Thoracic aorta (tissue), 2 donors: Measurements from ENCODE around the gene QRICH2. TPM values are rescaled to one million over a fixed set of nuclear protein-coding genes. Genes with fewer than 3 reads are reported as not detected.

Experiments used
- ATAC-seq: fragments of 150-250 bp; one replicate; pipeline ENCODE4 v1.8.0; 2017; ENCODE audit warnings: low read depth; ENCODE audit not compliant: insufficient number of reproducible peaks, low FRiP score
- DNase-seq: peaks from one replicate; pipeline ENCODE4 v3.0.0-alpha.2; 2020; ENCODE audit warnings: low spot score
- H3K27ac ChIP-seq, 2 donors: fragments of 200-600 bp; sonication (generic); 1 replicate in 1 of 2; 2 replicates in 1 of 2; pipeline ENCODE4 v1.5.1; 2016; ENCODE audit warnings: mild to moderate bottlenecking in 2 of 2, moderate library complexity in 2 of 2
- H3K27me3 ChIP-seq: fragments of 200-600 bp; sonication (generic); replicated peaks from 2 replicates; pipeline ENCODE4 v1.6.0; 2016; ENCODE audit warnings: mild to moderate bottlenecking; ENCODE audit not compliant: insufficient read depth
- H3K36me3 ChIP-seq: fragments of 200-600 bp; sonication (generic); one replicate; pipeline ENCODE4 v1.5.1; 2016
- H3K4me1 ChIP-seq, 2 donors: fragments of 200-600 bp; sonication (generic); 1 replicate in 1 of 2; 2 replicates in 1 of 2; pipeline versions ENCODE4 v1.5.1 to v1.6.0; 2016; ENCODE audit warnings: low read depth in 2 of 2, mild to moderate bottlenecking in 1 of 2; ENCODE audit not compliant: control insufficient read depth in 1 of 2
- H3K4me3 ChIP-seq: fragments of 200-600 bp; sonication (generic); 2 replicates; pipeline ENCODE4 v1.5.1; 2016; ENCODE audit warnings: mild to moderate bottlenecking
- H3K9me3 ChIP-seq: fragments of 200-600 bp; sonication (generic); 2 replicates; pipeline ENCODE4 v1.5.1; 2016
- total RNA-seq, 2 donors: library from RNA; depleted of rRNA; stranded (reverse); fragments of >200 nt; gene quantifications; one replicate each; pipeline versions ENCODE4 v1.1.0 to v1.2.3, GENCODE V29; 2016
- TF ChIP-seq, protein P1 (sequence below): fragments of 200-600 bp; sonication (generic); IDR thresholded peaks from one replicate; pipeline ENCODE4 v1.5.1; 2019; ENCODE audit warnings: antibody characterized with exemption

QRICH2 gene
- total RNA-seq, 2 donors from 2014 or later, result 6.1 to 6.9 TPM

GRCh38 chr17:76267051-76267576, 41.0 kb downstream of the QRICH2 start:
- H3K27ac ChIP-seq, result peak overlapping the region in 1 of 2 donors; percentile 91
- ATAC-seq (no peak), DNase-seq (no peak)
- H3K4me3 ChIP-seq, result peak overlapping the region; percentile 97
- H3K4me1 ChIP-seq, result peaks cover 38 to 56% of the 10 kb centered on the region in 2 donors
- TF ChIP-seq, protein P1, sequence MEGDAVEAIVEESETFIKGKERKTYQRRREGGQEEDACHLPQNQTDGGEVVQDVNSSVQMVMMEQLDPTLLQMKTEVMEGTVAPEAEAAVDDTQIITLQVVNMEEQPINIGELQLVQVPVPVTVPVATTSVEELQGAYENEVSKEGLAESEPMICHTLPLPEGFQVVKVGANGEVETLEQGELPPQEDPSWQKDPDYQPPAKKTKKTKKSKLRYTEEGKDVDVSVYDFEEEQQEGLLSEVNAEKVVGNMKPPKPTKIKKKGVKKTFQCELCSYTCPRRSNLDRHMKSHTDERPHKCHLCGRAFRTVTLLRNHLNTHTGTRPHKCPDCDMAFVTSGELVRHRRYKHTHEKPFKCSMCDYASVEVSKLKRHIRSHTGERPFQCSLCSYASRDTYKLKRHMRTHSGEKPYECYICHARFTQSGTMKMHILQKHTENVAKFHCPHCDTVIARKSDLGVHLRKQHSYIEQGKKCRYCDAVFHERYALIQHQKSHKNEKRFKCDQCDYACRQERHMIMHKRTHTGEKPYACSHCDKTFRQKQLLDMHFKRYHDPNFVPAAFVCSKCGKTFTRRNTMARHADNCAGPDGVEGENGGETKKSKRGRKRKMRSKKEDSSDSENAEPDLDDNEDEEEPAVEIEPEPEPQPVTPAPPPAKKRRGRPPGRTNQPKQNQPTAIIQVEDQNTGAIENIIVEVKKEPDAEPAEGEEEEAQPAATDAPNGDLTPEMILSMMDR, result no peak
- no peaks in the 10 kb centered on the region for H3K27me3 ChIP-seq
- no peaks in the 10 kb centered on the region for H3K9me3 ChIP-seq
- peaks cover 4% of the 10 kb centered on the region for H3K36me3 ChIP-seq

GRCh38 chr17:76266244-76266938, 41.7 kb downstream of the QRICH2 start:
- no peak for DNase-seq
- Histone ChIP-seq H3K9me3 (no peaks in the 10 kb centered on the region), H3K4me1 (peaks cover 30 to 49% of the 10 kb centered on the region in 2 donors), H3K36me3 (peaks cover 4% of the 10 kb centered on the region), H3K4me3 (peak overlapping the region; percentile 97), H3K27me3 (no peaks in the 10 kb centered on the region), H3K27ac (peak overlapping the region; percentile 89 to 91)
- TF ChIP-seq, protein P1, result no peak
- ATAC-seq, result no peak

DNA sequence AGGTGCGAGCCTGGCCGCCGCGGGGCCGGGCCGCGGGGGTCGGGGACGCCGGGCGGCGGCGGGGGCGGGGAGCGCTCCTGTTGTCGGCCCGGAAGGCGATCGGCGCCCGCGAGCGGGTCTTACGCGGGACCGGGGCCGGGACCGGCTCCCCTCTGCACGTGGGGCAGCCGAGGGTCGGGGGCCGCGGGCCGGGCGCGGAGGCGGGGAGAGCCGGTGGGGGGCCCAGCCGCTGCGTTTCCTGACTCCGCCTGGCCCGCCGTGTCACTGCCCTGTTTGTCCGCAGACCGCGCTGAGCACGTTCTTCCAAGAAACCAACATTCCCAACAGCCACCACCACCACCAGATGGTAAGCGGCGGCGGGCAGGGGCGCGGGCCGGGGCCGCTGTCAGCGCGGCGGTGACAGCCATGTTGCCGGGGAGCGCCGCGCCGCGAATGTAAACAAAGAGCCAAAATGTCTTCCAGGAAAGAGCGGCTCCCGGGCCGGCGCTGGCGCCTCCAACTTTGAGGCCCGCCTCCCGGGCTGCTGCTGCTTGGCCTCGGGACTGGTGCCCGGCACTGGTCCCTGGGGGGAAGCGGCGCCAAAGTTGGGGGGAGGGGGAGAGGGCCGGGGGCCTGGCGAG, 42.3 kb downstream of the QRICH2 start:
- no peaks in the 10 kb centered on the region for H3K9me3 ChIP-seq
- no peaks in the 10 kb centered on the region for H3K27me3 ChIP-seq
- no peak for DNase-seq
- H3K27ac ChIP-seq, result peak overlapping the region; percentile 89 to 91
- peaks cover 4% of the 10 kb centered on the region for H3K36me3 ChIP-seq
- ATAC-seq, result no peak
- TF ChIP-seq, protein P1, result no peak
- peaks cover 30 to 49% of the 10 kb centered on the region in 2 donors for H3K4me1 ChIP-seq
- peak overlapping the region; percentile 97 for H3K4me3 ChIP-seq

DNA sequence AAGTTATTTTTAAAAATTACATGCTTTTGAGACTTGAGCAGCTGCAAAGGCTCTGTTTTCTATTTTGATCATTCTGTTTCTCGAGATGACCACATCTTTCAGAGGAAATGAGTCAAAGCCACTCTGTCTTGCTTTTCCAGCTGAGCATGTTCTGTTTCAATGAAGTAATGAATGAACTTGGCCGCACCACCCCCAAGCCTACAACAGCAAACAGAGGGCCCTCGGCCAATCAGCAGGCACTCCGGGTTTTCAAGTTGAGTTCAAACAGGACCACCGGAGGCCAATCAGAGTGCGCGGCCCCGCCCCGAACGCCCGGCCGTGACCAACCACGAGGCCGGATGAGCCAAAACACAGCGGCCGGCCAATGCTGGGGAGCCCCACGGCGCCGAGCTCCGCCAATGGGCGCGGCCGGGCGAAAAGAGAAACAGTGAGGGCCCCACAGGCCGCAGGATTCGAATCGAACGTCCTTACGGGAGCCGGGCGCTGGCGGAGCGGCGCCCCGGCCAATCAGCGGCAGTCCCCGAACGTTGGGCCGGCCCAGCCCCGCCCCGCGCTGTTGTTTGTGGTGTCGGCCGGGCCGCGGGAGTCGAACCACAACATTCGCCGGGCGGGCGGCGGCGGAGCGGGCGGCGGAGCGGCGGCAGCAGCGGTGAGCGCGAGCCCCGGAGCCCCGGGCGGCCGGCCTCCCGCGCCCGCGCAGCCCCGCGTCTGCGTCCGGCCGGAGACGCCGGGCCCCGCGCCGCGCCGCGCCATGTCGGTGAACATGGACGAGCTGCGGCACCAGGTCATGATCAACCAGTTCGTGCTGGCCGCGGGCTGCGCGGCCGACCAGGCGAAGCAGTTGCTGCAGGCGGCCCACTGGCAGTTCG, 43.1 kb downstream of the QRICH2 start, which contains the start of gene UBALD2:
TSS of gene UBALD2 (plus strand) at position 594 of the 869 bp plus-strand sequence. CDS start at position 752, 158 bp downstream.
- Histone ChIP-seq H3K36me3 (peaks cover 3% of the 10 kb centered on the region), H3K4me1 (peaks cover 30 to 49% of the 10 kb centered on the region in 2 donors), H3K9me3 (no peaks in the 10 kb centered on the region), H3K27ac (peak within 1 kb of the TSS; percentile 89 to 92), H3K27me3 (no peaks in the 10 kb centered on the region), H3K4me3 (peak within 1 kb of the TSS; percentile 97)
- DNase-seq (peak; percentile 99), ATAC-seq (peak; percentile 85)
- TF ChIP-seq, protein P1, result no peak
